ENCODE results near the gene TAGLN3.

TAGLN3 gene

DNA sequence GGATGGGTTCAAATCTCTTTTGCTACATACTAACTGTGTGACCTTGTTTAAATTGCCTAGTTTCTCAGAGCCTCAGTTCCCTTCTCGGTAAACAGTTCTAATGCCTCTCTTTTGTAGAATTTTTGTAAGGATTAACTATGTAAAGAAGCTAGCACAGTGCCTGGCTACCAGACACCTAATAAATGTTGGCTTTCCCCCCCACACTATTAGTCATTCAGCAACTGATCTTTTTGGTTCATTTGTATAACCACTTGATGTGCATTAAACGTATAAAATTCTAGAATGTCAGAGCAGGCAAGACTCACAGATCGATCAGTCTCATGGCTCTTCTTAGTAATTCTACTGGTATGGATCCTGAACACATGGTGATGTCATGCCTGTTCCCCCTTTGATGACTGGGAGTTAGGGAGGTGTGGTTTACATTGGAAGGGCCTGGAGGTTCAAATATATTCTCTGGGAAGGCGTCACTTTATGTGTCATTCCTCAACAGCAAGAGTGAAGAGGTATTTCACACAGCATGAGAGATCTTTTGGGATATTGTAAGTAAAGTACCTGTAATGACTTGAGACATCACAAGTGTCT, 6.5 kb downstream of the TAGLN3 start:
- H3K27ac ChIP-seq (ENCODE audit: low read depth, low read length), result no peak overlapping the region
- peaks cover 0 to 8% (median 0%) of the 10 kb centered on the region in 5 donors for H3K27me3 ChIP-seq (ENCODE audit: control insufficient read depth in 5 of 5, insufficient read depth in 4 of 5, low read length in 5 of 5)
- no peak overlapping the region for H3K4me3 ChIP-seq (ENCODE audit: low read depth in 1 of 5, low read length in 5 of 5)
- H3K36me3 ChIP-seq (ENCODE audit: control insufficient read depth in 5 of 5, insufficient read depth in 5 of 5, low read length in 5 of 5), result no peaks in the 10 kb centered on the region
- no peaks in the 10 kb centered on the region for H3K9me3 ChIP-seq (ENCODE audit: control insufficient read depth in 5 of 5, low read length in 5 of 5)
- H3K4me1 ChIP-seq (ENCODE audit: control insufficient read depth in 5 of 5, insufficient read depth in 5 of 5, low read length in 5 of 5), result peaks cover 0 to 20% (median 14%) of the 10 kb centered on the region in 5 donors
- no peak overlapping the region for H3K9ac ChIP-seq (ENCODE audit: low read length in 5 of 5)

DNA sequence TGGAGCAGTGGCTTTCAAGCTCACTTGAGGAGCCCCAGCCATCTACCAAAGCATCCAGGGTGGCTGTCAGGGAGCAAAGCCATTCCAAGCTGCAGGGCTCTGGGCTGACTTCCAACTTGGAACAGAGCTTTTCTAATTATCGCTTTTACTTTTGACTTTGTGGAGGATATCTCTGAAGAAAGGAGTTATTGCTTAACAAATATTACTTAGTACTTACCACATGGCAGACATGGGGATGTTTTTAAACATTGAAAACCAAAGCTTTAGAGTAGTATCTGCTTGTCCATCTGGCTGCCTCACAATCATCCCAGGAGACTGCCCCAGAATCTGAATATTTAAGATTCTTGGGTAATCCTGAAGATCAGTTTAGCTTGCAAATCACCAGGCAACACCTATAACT, 8.9 kb downstream of the TAGLN3 start:
- Histone ChIP-seq H3K27me3 (ENCODE audit: control insufficient read depth in 5 of 5, insufficient read depth in 4 of 5, low read length in 5 of 5) (no peaks in the 10 kb centered on the region), H3K9ac (ENCODE audit: low read length in 5 of 5) (no peak overlapping the region), H3K4me1 (ENCODE audit: control insufficient read depth in 5 of 5, insufficient read depth in 5 of 5, low read length in 5 of 5) (peaks cover 7 to 41% (median 27%) of the 10 kb centered on the region in 5 donors), H3K27ac (ENCODE audit: low read depth, low read length) (peak overlapping the region; percentile 37), H3K36me3 (ENCODE audit: control insufficient read depth in 5 of 5, insufficient read depth in 5 of 5, low read length in 5 of 5) (no peaks in the 10 kb centered on the region), H3K9me3 (ENCODE audit: control insufficient read depth in 5 of 5, low read length in 5 of 5) (no peaks in the 10 kb centered on the region), H3K4me3 (ENCODE audit: low read depth in 1 of 5, low read length in 5 of 5) (no peak overlapping the region)

DNA sequence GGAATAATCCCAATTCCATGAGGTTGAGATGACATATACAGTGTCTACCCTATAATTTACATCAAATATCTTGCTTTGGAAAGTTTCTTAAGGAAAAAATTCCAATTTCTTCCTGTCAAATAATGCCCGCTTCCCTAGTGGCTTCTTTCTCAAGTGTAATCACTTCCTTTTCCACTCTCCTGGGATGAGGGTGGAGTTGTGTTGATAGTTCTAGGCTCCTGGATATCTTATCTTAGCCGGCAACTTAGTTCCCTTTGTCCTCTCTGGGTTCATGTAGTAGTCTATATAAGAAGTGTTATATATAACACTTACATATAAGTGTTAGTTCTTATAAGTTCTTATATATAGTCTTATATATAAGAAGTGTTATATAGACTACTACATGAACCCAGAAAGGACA, 10.9 kb downstream of the TAGLN3 start:
- H3K27me3 ChIP-seq (ENCODE audit: control insufficient read depth in 5 of 5, insufficient read depth in 4 of 5, low read length in 5 of 5), result no peaks in the 10 kb centered on the region
- no peaks in the 10 kb centered on the region for H3K9me3 ChIP-seq (ENCODE audit: control insufficient read depth in 5 of 5, low read length in 5 of 5)
- H3K9ac ChIP-seq (ENCODE audit: low read length in 5 of 5), result no peak overlapping the region
- H3K4me1 ChIP-seq (ENCODE audit: control insufficient read depth in 5 of 5, insufficient read depth in 5 of 5, low read length in 5 of 5), result peaks cover 9 to 50% (median 36%) of the 10 kb centered on the region in 5 donors
- no peak overlapping the region for H3K4me3 ChIP-seq (ENCODE audit: low read depth in 1 of 5, low read length in 5 of 5)
- H3K36me3 ChIP-seq (ENCODE audit: control insufficient read depth in 5 of 5, insufficient read depth in 5 of 5, low read length in 5 of 5), result no peaks in the 10 kb centered on the region
- H3K27ac ChIP-seq (ENCODE audit: low read depth, low read length), result no peak overlapping the region

DNA sequence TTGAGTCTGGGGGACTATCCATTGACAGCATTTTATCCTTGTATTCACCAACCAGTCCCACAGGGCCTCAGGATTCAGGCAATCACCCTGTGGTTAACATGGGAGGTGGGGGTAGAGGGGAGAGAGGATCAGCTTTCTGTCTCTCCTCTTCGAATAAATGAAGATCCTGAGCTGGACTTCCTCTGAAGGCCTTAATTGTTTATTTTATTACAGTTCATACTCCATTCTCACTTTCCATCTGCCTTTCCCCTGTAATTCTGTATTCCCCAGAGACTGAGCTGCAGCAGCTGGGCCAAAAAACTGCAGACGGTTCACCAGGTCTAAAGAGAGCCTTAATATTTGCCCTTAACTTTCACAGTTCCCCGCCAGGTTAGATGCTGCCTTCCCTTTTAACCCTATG, 11.9 kb downstream of the TAGLN3 start:
- H3K4me3 ChIP-seq (ENCODE audit: low read depth in 1 of 5, low read length in 5 of 5), result no peak overlapping the region
- no peaks in the 10 kb centered on the region for H3K36me3 ChIP-seq (ENCODE audit: control insufficient read depth in 5 of 5, insufficient read depth in 5 of 5, low read length in 5 of 5)
- H3K4me1 ChIP-seq (ENCODE audit: control insufficient read depth in 5 of 5, insufficient read depth in 5 of 5, low read length in 5 of 5), result peaks cover 9 to 50% (median 36%) of the 10 kb centered on the region in 5 donors
- no peaks in the 10 kb centered on the region for H3K9me3 ChIP-seq (ENCODE audit: control insufficient read depth in 5 of 5, low read length in 5 of 5)
- no peak overlapping the region for H3K9ac ChIP-seq (ENCODE audit: low read length in 5 of 5)
- H3K27ac ChIP-seq (ENCODE audit: low read depth, low read length), result no peak overlapping the region
- no peaks in the 10 kb centered on the region for H3K27me3 ChIP-seq (ENCODE audit: control insufficient read depth in 5 of 5, insufficient read depth in 4 of 5, low read length in 5 of 5)

DNA sequence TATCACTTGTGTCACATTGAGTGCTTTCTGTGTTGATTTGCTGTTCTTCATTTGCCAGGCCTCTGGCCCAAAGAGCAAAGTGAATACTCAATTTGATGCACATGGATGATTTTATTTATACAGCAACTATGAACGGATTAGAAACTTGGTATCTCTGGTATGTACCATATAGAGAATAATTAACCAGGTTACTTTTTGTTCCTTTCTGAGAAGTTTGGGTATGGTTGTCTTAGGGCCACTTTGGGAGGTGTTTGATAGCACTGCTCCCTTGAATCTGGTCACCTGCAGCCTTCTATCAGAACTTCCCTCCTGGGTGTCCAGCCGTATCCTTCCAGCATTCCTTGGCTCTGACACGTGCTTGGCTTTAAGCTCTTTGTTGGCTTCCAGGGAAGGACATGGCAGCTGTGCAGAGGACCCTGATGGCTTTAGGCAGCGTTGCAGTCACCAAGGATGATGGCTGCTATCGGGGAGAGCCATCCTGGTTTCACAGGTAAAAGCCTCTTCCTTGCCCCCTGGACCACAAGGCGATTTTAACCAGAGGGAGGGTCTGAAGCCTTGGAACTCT, 12.7 kb downstream of the TAGLN3 start:
- H3K9me3 ChIP-seq (ENCODE audit: control insufficient read depth in 5 of 5, low read length in 5 of 5), result no peaks in the 10 kb centered on the region
- H3K27ac ChIP-seq (ENCODE audit: low read depth, low read length), result no peak overlapping the region
- H3K36me3 ChIP-seq (ENCODE audit: control insufficient read depth in 5 of 5, insufficient read depth in 5 of 5, low read length in 5 of 5), result no peaks in the 10 kb centered on the region
- no peak overlapping the region for H3K4me3 ChIP-seq (ENCODE audit: low read depth in 1 of 5, low read length in 5 of 5)
- H3K4me1 ChIP-seq (ENCODE audit: control insufficient read depth in 5 of 5, insufficient read depth in 5 of 5, low read length in 5 of 5), result peaks cover 9 to 50% (median 36%) of the 10 kb centered on the region in 5 donors
- H3K9ac ChIP-seq (ENCODE audit: low read length in 5 of 5), result no peak overlapping the region
- H3K27me3 ChIP-seq (ENCODE audit: control insufficient read depth in 5 of 5, insufficient read depth in 4 of 5, low read length in 5 of 5), result no peaks in the 10 kb centered on the region

DNA sequence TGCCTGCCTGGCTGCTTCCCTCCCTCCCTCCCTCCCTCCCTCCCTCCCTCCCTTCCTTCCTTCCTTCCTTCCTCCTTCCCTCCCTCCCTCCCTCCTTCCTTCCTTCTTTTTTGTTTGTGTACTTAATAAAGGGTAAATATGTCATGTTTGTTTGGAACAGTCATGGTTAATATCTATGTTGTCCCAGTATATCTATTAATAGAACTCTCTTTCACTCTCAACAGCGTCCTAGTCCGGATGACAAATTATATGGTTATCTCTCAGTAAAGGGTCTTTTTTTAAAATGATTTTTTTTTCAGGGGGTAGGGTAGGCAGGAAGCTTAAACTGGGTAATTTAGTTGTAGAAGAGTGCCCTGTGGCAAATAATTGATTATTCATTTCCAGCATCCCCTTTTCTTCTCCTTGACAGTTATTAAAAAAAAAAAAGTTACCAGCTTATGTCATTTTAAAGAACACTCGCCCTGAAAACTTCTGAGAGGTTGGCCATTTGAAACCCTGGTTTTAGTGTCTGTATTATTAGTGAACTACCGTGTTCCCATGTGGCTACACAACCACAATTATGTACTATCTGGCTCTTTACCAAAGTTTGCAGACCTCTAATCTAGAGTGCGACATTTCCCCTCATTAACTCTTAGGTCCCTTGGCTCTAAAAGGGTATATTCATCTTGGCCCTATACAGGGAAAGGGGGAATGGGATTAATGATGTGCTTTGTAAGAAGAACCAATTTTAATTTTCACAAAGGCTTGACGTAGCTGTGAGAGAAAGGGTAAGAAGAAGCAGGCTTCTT, 13.7 kb downstream of the TAGLN3 start:
- Histone ChIP-seq H3K27me3 (ENCODE audit: control insufficient read depth in 5 of 5, insufficient read depth in 4 of 5, low read length in 5 of 5) (no peaks in the 10 kb centered on the region), H3K27ac (ENCODE audit: low read depth, low read length) (peak overlapping the region; percentile 13), H3K9me3 (ENCODE audit: control insufficient read depth in 5 of 5, low read length in 5 of 5) (no peaks in the 10 kb centered on the region), H3K4me1 (ENCODE audit: control insufficient read depth in 5 of 5, insufficient read depth in 5 of 5, low read length in 5 of 5) (peaks cover 9 to 47% (median 36%) of the 10 kb centered on the region in 5 donors), H3K9ac (ENCODE audit: low read length in 5 of 5) (no peak overlapping the region), H3K36me3 (ENCODE audit: control insufficient read depth in 5 of 5, insufficient read depth in 5 of 5, low read length in 5 of 5) (no peaks in the 10 kb centered on the region), H3K4me3 (ENCODE audit: low read depth in 1 of 5, low read length in 5 of 5) (no peak overlapping the region)

DNA sequence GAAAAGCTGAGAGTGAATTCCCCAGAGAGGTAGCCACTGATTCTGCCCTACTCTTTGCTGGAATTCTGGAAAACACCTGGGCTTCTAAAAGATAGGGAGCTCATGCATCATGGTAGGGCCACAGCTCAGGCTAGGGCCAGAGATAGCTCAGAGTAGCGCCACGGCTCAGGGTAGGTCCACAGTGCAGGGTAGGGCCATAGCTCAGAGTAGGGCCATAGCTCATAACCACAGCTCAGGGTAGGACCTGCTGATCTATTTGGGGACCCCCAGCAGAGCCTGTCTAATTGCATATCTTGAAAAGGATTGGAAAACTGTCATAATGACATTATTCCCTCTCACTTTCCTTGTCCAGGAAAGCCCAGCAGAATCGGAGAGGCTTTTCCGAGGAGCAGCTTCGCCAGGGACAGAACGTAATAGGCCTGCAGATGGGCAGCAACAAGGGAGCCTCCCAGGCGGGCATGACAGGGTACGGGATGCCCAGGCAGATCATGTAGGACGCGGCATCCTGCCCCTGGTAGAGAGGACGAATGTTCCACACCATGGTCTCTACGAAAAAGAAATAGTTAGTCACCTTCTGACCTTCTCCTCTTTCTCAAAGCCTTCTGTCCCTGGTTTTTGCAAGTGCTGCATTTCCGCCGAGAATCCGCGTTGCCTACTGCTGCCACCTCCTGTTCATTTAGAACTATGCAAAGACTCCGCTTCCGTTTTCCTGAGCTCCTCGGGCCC, 14.5 kb downstream of the TAGLN3 start:
- Histone ChIP-seq H3K9me3 (ENCODE audit: control insufficient read depth in 5 of 5, low read length in 5 of 5) (no peaks in the 10 kb centered on the region), H3K36me3 (ENCODE audit: control insufficient read depth in 5 of 5, insufficient read depth in 5 of 5, low read length in 5 of 5) (no peaks in the 10 kb centered on the region), H3K27me3 (ENCODE audit: control insufficient read depth in 5 of 5, insufficient read depth in 4 of 5, low read length in 5 of 5) (no peaks in the 10 kb centered on the region), H3K9ac (ENCODE audit: low read length in 5 of 5) (no peak overlapping the region), H3K27ac (ENCODE audit: low read depth, low read length) (peak overlapping the region; percentile 13), H3K4me3 (ENCODE audit: low read depth in 1 of 5, low read length in 5 of 5) (peak overlapping the region; percentile 3 to 22 (median 5)), H3K4me1 (ENCODE audit: control insufficient read depth in 5 of 5, insufficient read depth in 5 of 5, low read length in 5 of 5) (peaks cover 9 to 39% (median 32%) of the 10 kb centered on the region in 5 donors)

DNA sequence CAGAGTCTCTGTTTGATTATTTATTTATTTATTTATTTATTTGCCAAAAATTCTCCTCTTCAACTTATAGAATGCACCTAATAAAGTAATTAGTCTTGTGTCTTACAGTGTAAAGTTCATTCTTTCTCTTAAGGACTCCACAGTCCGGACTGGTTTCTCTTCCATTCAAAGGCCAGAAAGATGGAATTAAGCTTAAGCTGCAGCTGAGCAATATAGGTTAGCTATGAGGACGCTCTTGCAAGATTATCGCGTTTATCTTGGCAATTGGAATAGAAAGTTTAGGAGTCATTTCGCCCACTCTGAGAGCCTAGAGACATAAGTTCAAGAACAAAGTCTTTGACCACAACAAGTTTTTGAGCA, 15.0 kb downstream of the TAGLN3 start:
- H3K4me3 ChIP-seq (ENCODE audit: low read depth in 1 of 5, low read length in 5 of 5), result no peak overlapping the region
- no peaks in the 10 kb centered on the region for H3K9me3 ChIP-seq (ENCODE audit: control insufficient read depth in 5 of 5, low read length in 5 of 5)
- H3K27me3 ChIP-seq (ENCODE audit: control insufficient read depth in 5 of 5, insufficient read depth in 4 of 5, low read length in 5 of 5), result no peaks in the 10 kb centered on the region
- H3K27ac ChIP-seq (ENCODE audit: low read depth, low read length), result peak overlapping the region; percentile 13
- no peak overlapping the region for H3K9ac ChIP-seq (ENCODE audit: low read length in 5 of 5)
- H3K4me1 ChIP-seq (ENCODE audit: control insufficient read depth in 5 of 5, insufficient read depth in 5 of 5, low read length in 5 of 5), result peaks cover 9 to 33% (median 31%) of the 10 kb centered on the region in 5 donors
- H3K36me3 ChIP-seq (ENCODE audit: control insufficient read depth in 5 of 5, insufficient read depth in 5 of 5, low read length in 5 of 5), result no peaks in the 10 kb centered on the region

DNA sequence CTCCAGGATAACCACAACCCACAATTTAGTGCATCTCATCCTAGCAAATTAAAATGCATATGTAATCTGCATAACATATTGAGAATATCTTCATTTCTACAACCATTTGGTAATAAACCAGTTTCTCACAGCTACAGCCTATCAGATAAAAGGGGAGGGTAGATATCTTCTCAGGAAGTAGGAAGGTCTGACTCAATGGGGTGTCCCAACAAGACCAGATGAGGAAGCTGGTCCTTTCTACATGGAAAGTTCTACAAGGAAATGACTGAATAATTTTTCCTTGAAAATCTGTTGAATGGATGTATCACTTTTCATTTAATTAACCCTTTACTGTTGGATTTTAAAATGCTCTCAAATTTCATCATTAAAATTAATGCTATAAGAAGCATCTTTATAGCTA, 18.4 kb downstream of the TAGLN3 start:
- Histone ChIP-seq H3K27me3 (ENCODE audit: control insufficient read depth in 5 of 5, insufficient read depth in 4 of 5, low read length in 5 of 5) (no peaks in the 10 kb centered on the region), H3K9ac (ENCODE audit: low read length in 5 of 5) (no peak overlapping the region), H3K4me3 (ENCODE audit: low read depth in 1 of 5, low read length in 5 of 5) (no peak overlapping the region), H3K4me1 (ENCODE audit: control insufficient read depth in 5 of 5, insufficient read depth in 5 of 5, low read length in 5 of 5) (peaks cover 4 to 42% (median 34%) of the 10 kb centered on the region in 5 donors), H3K27ac (ENCODE audit: low read depth, low read length) (no peak overlapping the region), H3K36me3 (ENCODE audit: control insufficient read depth in 5 of 5, insufficient read depth in 5 of 5, low read length in 5 of 5) (no peaks in the 10 kb centered on the region), H3K9me3 (ENCODE audit: control insufficient read depth in 5 of 5, low read length in 5 of 5) (no peaks in the 10 kb centered on the region)

DNA sequence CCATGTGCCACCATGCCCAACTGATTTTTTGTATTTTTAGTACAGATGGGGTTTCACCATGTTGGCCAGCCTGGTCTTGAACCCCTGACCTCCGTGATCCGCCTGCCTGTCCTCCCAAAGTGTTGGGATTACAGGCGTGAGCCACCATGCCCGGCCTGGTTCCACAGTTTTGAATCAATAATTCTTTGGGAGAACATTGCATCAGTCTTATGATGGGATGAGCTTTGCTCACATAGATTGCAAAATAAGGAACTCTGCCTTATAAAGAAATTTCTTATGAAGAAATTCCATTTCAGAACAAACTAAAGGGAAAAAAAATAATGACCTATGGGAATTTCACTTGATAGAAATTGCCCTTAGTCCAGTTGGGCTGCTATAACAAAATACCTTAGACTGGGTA, 20.0 kb downstream of the TAGLN3 start:
- H3K4me1 ChIP-seq (ENCODE audit: control insufficient read depth in 5 of 5, insufficient read depth in 5 of 5, low read length in 5 of 5), result peaks cover 2 to 35% (median 22%) of the 10 kb centered on the region in 5 donors
- H3K9me3 ChIP-seq (ENCODE audit: control insufficient read depth in 5 of 5, low read length in 5 of 5), result peaks cover 0 to 5% (median 0%) of the 10 kb centered on the region in 5 donors
- no peaks in the 10 kb centered on the region for H3K27me3 ChIP-seq (ENCODE audit: control insufficient read depth in 5 of 5, insufficient read depth in 4 of 5, low read length in 5 of 5)
- H3K4me3 ChIP-seq (ENCODE audit: low read depth in 1 of 5, low read length in 5 of 5), result no peak overlapping the region
- peak overlapping the region; percentile 53 for H3K27ac ChIP-seq (ENCODE audit: low read depth, low read length)
- H3K9ac ChIP-seq (ENCODE audit: low read length in 5 of 5), result no peak overlapping the region
- no peaks in the 10 kb centered on the region for H3K36me3 ChIP-seq (ENCODE audit: control insufficient read depth in 5 of 5, insufficient read depth in 5 of 5, low read length in 5 of 5)
